ENCODE measurements around the gene B4GALT2. TPM values are rescaled to one million over a fixed set of nuclear protein-coding genes. Genes with fewer than 3 reads are reported as not detected.
A peak's percentile ranks its signal among the peaks of the same experiment; 100 is the strongest.

B4GALT2 gene
- total and polyA plus RNA-seq, 10 of the 15 experiments (the other 5 are each of a cell fraction or from before 2014, with no cell fraction given): 0.98 to 61.0 (median 23.4) TPM

DNA sequence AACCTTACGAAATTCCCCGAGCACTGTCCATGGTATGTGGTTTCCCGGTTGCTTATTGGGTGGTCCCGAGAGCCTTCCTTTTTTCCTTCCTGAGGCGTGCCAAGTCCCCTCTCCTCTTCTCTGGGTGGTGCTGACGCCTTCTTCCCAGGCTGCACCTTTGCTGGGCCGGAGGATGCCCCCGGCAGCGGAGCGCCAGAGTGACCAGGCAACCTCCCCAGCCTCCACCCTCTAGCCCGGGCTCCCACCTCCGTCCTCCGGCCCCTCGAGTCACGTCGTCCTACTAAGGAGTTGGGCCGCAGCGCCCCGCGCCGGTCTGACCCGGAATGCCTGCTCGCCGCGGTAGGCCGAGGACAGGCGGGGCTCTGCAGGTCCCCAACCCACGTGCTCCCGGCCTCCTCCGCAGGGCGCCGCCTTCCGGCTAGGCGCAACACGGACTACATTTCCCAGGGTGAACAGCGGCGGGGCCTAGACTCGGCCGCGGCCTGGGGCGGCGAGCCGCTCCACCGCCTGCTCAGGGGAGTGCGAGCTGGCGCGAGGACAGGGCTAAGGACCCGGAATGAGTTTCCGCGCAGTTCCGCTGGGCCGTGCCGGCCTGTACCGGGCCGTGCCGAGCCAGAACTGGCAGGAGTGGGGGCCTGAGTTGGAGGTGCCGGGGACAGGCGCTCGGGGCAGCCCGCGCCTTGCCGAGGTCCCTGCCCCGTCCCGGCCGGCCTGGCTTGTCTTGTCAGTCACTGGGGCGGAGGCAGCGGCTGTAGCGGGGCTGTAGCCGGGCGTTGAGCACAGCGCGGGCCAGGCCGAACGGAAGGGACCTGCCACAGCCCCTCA, 32.6 kb upstream of the B4GALT2 start, which contains the start of gene IPO13 (continued):
- TF ChIP-seq ZBTB4 (CRISPR knock-in tag; IDR thresholded peaks at IDR 0.05) (no peak), RAD51 (IDR thresholded peaks at IDR 0.05) (peak; percentile 83), KLF5 (IDR thresholded peaks at IDR 0.05; ENCODE audit: partially characterized antibody) (peak; percentile 90), ZNF687 (IDR thresholded peaks at IDR 0.05) (peak; percentile 55)

Data from GM12878 (cell line).